ENCODE results near the gene DAGLA.
"Not testable (repeated sequence)": the region's sequence is repeated elsewhere in the genome, so short reads cannot be mapped to it uniquely, and the experiment has no call there.

DNA sequence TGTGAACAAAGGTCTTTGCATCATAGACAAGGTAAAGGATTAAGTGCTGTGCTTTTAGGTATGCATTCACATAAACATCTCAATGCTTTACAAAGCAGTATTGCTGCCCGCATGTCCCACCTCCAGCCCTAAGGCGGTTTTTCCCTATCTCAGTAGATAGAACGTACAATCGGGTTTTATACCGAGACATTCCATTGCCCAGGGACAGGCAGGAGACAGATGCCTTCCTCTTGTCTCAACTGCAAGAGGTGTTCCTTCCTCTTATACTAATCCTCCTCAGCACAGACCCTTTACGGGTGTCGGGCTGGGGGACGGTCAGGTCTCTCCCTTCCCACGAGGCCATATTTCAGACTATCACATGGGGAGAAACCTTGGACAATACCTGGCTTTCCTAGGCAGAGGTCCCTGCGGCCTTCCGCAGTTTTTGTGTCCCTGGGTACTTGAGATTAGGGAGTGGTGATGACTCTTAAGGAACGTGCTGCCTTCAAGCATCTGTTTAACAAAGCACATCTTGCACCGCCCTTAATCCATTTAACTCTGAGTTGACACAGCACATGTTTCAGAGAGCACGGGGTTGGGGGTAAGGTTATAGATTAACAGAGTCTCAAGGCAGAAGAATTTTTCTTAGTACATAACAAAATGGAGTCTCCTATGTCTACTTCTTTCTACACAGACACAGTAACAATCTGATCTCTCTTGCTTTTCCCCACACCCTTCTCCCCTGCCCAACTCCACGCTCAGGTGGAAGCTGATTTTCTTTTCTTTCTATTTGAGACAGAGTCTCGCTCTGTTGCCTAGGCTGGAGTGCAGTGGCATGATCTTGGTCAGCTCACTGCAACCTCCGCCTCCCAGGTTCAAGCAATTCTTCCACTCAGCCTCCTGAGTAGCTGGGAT is 24.7 kb upstream of the DAGLA start:
- TF ChIP-seq, protein P1, sequence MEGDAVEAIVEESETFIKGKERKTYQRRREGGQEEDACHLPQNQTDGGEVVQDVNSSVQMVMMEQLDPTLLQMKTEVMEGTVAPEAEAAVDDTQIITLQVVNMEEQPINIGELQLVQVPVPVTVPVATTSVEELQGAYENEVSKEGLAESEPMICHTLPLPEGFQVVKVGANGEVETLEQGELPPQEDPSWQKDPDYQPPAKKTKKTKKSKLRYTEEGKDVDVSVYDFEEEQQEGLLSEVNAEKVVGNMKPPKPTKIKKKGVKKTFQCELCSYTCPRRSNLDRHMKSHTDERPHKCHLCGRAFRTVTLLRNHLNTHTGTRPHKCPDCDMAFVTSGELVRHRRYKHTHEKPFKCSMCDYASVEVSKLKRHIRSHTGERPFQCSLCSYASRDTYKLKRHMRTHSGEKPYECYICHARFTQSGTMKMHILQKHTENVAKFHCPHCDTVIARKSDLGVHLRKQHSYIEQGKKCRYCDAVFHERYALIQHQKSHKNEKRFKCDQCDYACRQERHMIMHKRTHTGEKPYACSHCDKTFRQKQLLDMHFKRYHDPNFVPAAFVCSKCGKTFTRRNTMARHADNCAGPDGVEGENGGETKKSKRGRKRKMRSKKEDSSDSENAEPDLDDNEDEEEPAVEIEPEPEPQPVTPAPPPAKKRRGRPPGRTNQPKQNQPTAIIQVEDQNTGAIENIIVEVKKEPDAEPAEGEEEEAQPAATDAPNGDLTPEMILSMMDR (IDR thresholded peaks at IDR 0.05), result not testable (repeated sequence)
- not testable (repeated sequence) for TF ChIP-seq POLR2A (IDR thresholded peaks at IDR 0.05)
